GM12878 (cell line): ENCODE measurements around the gene MOCOS. TPM values are rescaled to one million over a fixed set of nuclear protein-coding genes. Genes with fewer than 3 reads are reported as not detected.

ENCODE experiments used
- ATAC-seq: fragments of 200-7000 bp; cut with Tn5 transposase; 3 replicates; pipeline ENCODE4 v1.9.1; 2020; ENCODE audit warnings: mild to moderate bottlenecking, moderate library complexity
- BruUV-seq: library from RNA; stranded (reverse); fragments of 400-500 nt; replicated peaks from 2 replicates; lab custom pipeline; 2021; lab: Mats Ljungman, UMichigan
- CTCF ChIA-PET: fragments of 300-600 bp; sonication (Branson Sonifier 250); formaldehyde crosslinking; extraction: SDS; loops from one replicate; lab custom pipeline; 2021; ENCODE audit warnings: inconsistent platforms; lab: Yijun Ruan, JAX
- POLR2A ChIA-PET: fragments of 350-600 bp; formaldehyde crosslinking; extraction: SDS; loops from one replicate; lab custom pipeline; 2021; ENCODE audit warnings: inconsistent platforms; lab: Charles Lee
- RAD21 ChIA-PET: fragments of 300-600 bp; sonication (Branson Sonifier 250); formaldehyde crosslinking; loops from one replicate; lab custom pipeline; 2023; ENCODE audit warnings: antibody characterized with exemption; ENCODE audit not compliant: unreplicated experiment; lab: Charles Lee
- SMC1A ChIA-PET: fragments of 300-600 bp; sonication (Branson Sonifier 250); formaldehyde crosslinking; loops from one replicate; lab custom pipeline; 2023; ENCODE audit not compliant: unreplicated experiment, uncharacterized antibody; lab: Charles Lee
- DNase-seq: peaks from one replicate; pipeline ENCODE4 v3.0.0-alpha.2; 2011; ENCODE audit warnings: low read depth, low spot score
- FAIRE-seq: peaks from 3 replicates; lab custom pipeline; 2011; peaks lifted over from hg19 to GRCh38; lab: Jason Lieb, UNC
- H2AFZ ChIP-seq: 2 replicates; pipeline ENCODE4 v1.6.0; 2011; ENCODE audit warnings: low read depth, low read length, control low read depth; ENCODE audit not compliant: control insufficient read depth
- H3K27ac ChIP-seq: 2 replicates; pipeline ENCODE4 v1.5.1; 2011; ENCODE audit warnings: control low read depth; ENCODE audit not compliant: control insufficient read depth, insufficient read depth
- H3K27me3 ChIP-seq, 2 experiments: replicated peaks in 1 of 2; 2 replicates each; pipeline versions ENCODE4 v1.6.0 to v1.6.1; 2011; ENCODE audit warnings: low read length in 1 of 2; ENCODE audit not compliant: control insufficient read depth in 2 of 2, insufficient read depth in 2 of 2
- H3K36me3 ChIP-seq, 2 experiments: 2 replicates each; pipeline ENCODE4 v1.5.1; 2011; ENCODE audit warnings: low read length in 1 of 2; ENCODE audit not compliant: control insufficient read depth in 2 of 2, insufficient read depth in 2 of 2
- H3K4me1 ChIP-seq: 2 replicates; pipeline ENCODE4 v1.6.1; 2011; ENCODE audit warnings: mild to moderate bottlenecking, low read length, moderate library complexity, mixed read lengths; ENCODE audit not compliant: control insufficient read depth, insufficient read depth
- H3K4me2 ChIP-seq: 2 replicates; pipeline ENCODE4 v1.6.0; 2011; ENCODE audit warnings: control low read depth; ENCODE audit not compliant: control insufficient read depth, insufficient read depth
- H3K4me3 ChIP-seq: fragments of 200-600 bp; sonication (generic); 2 replicates; pipeline ENCODE4 v1.5.1; 2016
- H3K79me2 ChIP-seq: 2 replicates; pipeline ENCODE4 v1.6.0; 2011; ENCODE audit warnings: low read length; ENCODE audit not compliant: control insufficient read depth, insufficient read depth
- H3K9ac ChIP-seq: 2 replicates; pipeline ENCODE4 v1.8.0; 2011; ENCODE audit warnings: low read length, control low read depth, mixed read lengths; ENCODE audit not compliant: control insufficient read depth, insufficient read depth
- H3K9me3 ChIP-seq: replicated peaks from 3 replicates; pipeline ENCODE4 v1.5.1; 2011; ENCODE audit warnings: mild to moderate bottlenecking, low read length; ENCODE audit not compliant: control insufficient read depth, insufficient read depth
- H4K20me1 ChIP-seq: 2 replicates; pipeline ENCODE4 v1.6.0; 2011; ENCODE audit not compliant: control insufficient read depth, insufficient read depth
- POU2F2 ChIP-seq: IDR thresholded peaks from 3 replicates; pipeline ENCODE4 v1.6.1; 2011; ENCODE audit warnings: low read depth, mild to moderate bottlenecking, low read length, borderline replicate concordance
- YBX1 ChIP-seq: fragments of 450-650 bp; IDR thresholded peaks from 2 replicates; pipeline ENCODE4 v1.6.1; 2016; ENCODE audit warnings: antibody characterized with exemption
- ZBTB11 ChIP-seq: fragments of 450-650 bp; formaldehyde crosslinking; IDR thresholded peaks from 2 replicates; pipeline ENCODE4 v1.5.0; 2022; ENCODE audit warnings: mild to moderate bottlenecking, missing genetic modification characterization
- WGBS: methylation state at CpG from one replicate; pipeline ENCODE4 v1.1.6; 2016; ENCODE audit warnings: low lambda C conversion rate; ENCODE audit not compliant: insufficient replicate concordance, insufficient coverage; ENCODE audit errors: missing lambda C conversion rate; 5-methylcytosine and 5-hydroxymethylcytosine counted together
- in situ Hi-C: fragments of 300-500 bp; cut with MboI; formaldehyde crosslinking; loops from 9 replicates; pipeline ENCODE4 v1.14.3; 2018; ENCODE audit warnings: mixed read lengths
- intact Hi-C: fragments of 100-400 bp; cut with micrococcal nuclease; formaldehyde crosslinking; loops from one replicate; pipeline ENCODE4 v1.14.2; 2022; ENCODE audit not compliant: unreplicated experiment
- polyA plus RNA-seq, 11 experiments: library from polyadenylated mRNA; depleted of rRNA in 4 of 11; unstranded in 6 of 11; stranded (reverse) in 5 of 11; fragments of >200 nt; fragmentation: Nextera tagmentation in 4 of 11; fragmentation: Illumina TruSeq in 1 of 11; extraction: Ambion mirVana in 4 of 11; extraction: Trizol in 1 of 11; gene quantifications; 1 replicate in 1 of 11; 2 replicates in 10 of 11; pipeline versions ENCODE4 v1.2.1 to v1.2.3, GENCODE V29; 2011 to 2016; ENCODE audit warnings: inconsistent platforms in 2 of 11, missing spikeins in 2 of 11, low read depth in 1 of 11
- total RNA-seq, 4 experiments: library from RNA; depleted of rRNA in 3 of 4; stranded (reverse); fragments of >200 nt in 3 of 4; fragmentation: Illumina TruSeq in 1 of 4; extraction: Trizol in 1 of 4; gene quantifications; 2 replicates each; pipeline versions ENCODE4 v1.2.1 to v1.2.3, GENCODE V29; 2013 to 2021

MOCOS gene
- total and polyA plus RNA-seq, 10 of the 15 experiments (the other 5 are each of a cell fraction or from before 2014, with no cell fraction given), result 0.16 to 0.56 (median 0.33) TPM

- no peak for TF ChIP-seq ZBTB11 (CRISPR knock-in tag)
Measured at GRCh38 chr18:36295214-36295613, 107.9 kb downstream of the MOCOS start (continued).

GRCh38 chr18:36295880-36296301, 108.6 kb downstream of the MOCOS start:
- TF ChIP-seq POU2F2, result no peak
- no peak for TF ChIP-seq YBX1
- no peak overlapping the region for H3K9ac ChIP-seq
- 80% methylated on average over 18 of the region's 21 CpGs for WGBS
- no peaks in the 10 kb centered on the region for H3K4me1 ChIP-seq
- no peak overlapping the region for H3K4me2 ChIP-seq
- ChIA-PET POLR2A (interaction anchor here (0.6 kb wide), 1 partner anchor 9 kb away, joined by 3 read pairs; no protein-coding TSS in a partner anchor), CTCF (interaction anchor here (1.2 to 1.6 kb wide), 2 partner anchors 116 to 124 kb away, joined by 3 to 6 read pairs; no protein-coding TSS in a partner anchor), RAD21 (interaction anchor here (1.6 to 10.8 kb wide), 4 partner anchors 10 to 276 kb away, joined by 8 to 203 read pairs (median 28); no protein-coding TSS in a partner anchor), SMC1A (interaction anchor here (0.7 to 12.6 kb wide), 4 partner anchors 30 to 276 kb away, joined by 3 to 212 read pairs (median 64); no protein-coding TSS in a partner anchor)
- FAIRE-seq (no peak), ATAC-seq (no peak), DNase-seq (no peak)
- no peak overlapping the region for H2AFZ ChIP-seq
- peaks cover 0 to 4% of the 10 kb centered on the region in 2 experiments; a peak in 1 of 4 replicates for H3K27me3 ChIP-seq
- no peaks in the 10 kb centered on the region for H3K9me3 ChIP-seq
- H4K20me1 ChIP-seq, result no peaks in the 10 kb centered on the region
- intact Hi-C loops, result loop anchor here (1.0 to 10.0 kb wide), 3 partner anchors 116 to 369 kb away; no protein-coding TSS in a partner anchor
- in situ Hi-C loops, result no loop called here
- H3K27ac ChIP-seq, result no peak overlapping the region
- no TSS peak for BruUV-seq
- no peak overlapping the region for H3K4me3 ChIP-seq
- H3K79me2 ChIP-seq, result peaks cover 5% of the 10 kb centered on the region
- H3K36me3 ChIP-seq, result no peaks in the 10 kb centered on the region
